Stimulated activated CD4-positive, alpha-beta T cell treated with anti-CD3 and anti-CD28 coated beads, Interleukin-1b, Interleukin-23, amount 100 ng/mL, for 4 hours (primary cell): ENCODE measurements around the gene GGA2.
"Not testable (repeated sequence)": the region's sequence is repeated elsewhere in the genome, so short reads cannot be mapped to it uniquely, and the experiment has no call there.

Source experiments
- DNase-seq, 2 donors: peaks; one replicate each; pipeline ENCODE4 v3.0.0-alpha.2; 2020; ENCODE audit warnings: low read depth in 2 of 2

The GGA2 gene

DNA sequence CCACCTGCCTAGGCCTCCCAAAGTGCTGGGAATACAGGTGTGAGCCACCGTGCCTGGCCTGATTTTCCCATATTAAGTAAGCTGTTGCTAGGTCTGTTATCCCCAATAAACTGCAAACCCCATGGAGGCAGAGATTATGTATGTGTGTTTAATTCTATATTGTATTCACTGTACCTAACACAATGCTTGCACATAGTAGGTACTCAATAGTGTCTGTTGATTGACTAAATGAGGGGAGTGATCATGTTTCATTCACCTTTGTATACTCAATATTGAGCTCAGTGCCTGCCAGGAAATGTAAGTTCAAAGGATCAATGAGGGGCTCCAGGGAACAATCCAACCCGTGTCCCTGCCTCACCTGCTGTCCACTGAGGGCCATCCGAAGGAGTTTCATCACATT, 14.6 kb upstream of the GGA2 start:
- no peak for DNase-seq

DNA sequence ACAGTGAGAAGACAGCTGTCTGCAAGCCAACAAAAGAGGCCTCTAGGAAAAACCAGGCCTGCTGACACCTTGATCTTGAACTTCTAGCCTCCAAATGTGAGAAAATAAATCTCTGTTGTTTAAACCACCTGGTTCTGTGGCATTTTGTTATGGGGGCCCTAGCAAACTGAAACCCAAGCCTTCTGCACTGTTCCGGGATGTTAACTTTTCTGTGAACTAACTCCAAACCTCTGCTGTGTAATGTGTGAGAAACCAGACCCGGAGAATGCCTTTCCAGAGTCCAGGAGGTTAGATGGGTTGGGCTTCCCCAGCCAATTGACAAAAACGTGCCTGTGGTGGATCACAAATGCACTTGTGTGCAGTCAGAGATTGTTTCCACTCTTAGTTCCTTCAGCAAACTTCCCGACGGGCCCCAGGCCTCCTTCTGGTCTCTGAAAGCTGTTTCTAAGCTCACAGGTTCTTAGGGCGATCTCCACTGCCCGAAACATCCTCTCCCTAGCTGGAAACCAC, 13.6 kb upstream of the GGA2 start:
- DNase-seq = no peak

GRCh38 chr16:23523321-23523720, 13.0 kb upstream of the GGA2 start:
- no peak for DNase-seq

GRCh38 chr16:23521965-23522364, 11.7 kb upstream of the GGA2 start:
- DNase-seq = no peak

DNA sequence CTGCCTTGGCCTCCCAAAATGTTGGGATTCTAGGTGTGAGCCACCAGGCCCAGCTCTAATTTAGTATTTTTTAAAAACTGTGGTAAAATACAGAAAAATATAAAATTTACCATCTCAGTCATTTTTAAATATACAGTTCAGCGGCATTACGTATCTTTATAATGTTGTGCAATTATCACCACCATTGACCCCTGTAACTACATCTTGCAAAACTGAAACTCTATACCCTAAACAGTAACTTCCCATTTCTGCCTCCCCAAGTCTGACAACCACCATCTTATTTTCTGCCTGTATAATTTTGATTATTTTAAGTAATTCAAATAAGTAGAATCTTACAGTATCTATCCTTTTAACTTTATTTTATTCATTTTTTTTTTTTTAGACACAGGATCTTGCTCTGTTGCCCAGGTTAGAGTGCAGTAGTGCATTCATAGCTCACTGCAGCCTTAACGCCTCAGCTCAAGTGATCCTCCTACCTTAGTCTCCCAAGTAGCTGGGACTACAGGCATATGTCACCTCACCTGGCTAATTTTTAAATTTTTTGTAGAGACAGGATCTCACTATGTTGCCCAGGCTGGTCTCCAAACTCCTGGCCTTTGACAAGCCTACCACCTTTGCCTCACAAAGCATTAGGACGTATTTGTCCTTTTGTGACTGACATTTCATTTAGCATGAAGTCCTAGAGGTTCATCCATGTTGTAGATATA, 10.9 kb upstream of the GGA2 start:
- no peak for DNase-seq

DNA sequence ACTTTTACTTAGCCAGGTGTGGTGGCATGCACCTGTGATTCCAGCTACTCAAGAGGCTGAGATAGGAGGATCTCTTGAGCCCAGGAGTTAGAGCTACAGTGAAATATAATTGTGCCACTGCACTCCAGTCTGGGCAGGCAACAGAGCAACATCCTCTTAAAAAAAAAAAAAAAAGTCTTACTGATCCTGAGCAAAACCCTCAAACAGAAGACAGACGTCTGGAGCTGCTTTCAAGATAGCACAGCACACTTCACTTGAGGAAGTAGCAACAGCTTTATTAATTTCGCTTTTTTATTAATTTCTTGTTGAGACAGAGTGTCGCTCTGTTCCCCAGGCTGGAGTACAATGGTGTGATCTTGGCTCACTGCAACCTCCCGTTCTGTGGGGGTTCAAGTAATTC, 10.2 kb upstream of the GGA2 start:
- no peak for DNase-seq

- DNase-seq = no peak
These were observed 9.0 kb upstream of the GGA2 start for GRCh38 chr16:23519282-23519681.

DNA sequence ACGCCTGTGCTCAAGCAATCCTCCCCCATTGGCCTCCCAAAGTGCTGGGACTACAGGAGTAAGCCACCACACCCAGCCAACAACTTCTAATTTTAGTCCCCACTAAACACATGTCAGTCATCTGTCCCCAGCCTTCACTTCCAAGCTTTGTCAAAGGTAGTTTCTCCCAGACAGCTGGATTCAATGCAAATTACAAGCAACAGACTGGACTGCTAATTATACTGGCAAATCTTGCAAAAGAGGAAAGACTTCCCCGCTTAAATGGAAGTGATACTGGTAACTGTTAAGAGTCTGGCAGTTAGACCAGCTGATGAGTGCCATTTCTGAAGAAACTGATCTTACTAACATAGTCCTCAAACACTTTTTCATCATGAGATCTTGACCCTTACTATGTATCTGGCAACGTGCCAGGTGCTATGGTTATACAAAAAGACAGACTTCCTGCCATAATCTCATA, 8.2 kb upstream of the GGA2 start:
- DNase-seq = no peak

DNA sequence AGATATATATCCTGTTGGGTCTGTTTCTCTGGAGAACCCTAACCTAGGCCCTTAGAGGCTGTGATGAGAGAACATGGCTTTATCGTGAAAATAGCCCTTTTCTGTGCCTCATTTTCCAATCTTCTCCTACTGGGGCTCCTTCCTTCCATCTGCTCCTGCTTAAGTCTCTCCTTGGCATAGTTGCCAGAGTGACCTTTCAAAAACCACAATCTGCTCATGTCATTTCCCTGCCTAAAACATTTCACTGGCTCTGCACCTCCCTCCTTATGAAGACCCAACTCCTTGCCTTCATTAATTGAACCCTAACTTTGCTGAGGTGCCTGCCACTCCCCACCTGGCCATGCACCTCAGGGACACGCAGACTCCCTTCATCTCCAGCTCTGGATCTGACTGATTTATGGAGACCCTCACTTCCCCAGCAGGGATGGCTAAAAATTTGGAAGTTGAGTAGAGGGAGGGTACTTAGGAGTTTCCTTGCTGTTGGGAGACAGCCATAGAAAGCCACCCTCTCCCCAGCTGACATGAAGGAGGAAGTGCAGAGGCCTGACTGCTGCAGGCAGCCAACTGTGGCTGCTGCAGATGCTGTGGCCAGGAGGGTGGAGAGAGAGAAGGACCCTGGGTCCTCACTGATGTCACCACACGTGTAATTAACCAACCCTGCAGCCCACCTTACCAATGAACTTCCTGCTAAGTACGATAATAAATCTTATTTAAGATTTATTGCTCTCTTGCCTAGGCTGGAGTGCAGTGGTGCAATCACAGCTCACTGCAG, 6.3 kb upstream of the GGA2 start:
- DNase-seq = no peak

DNA sequence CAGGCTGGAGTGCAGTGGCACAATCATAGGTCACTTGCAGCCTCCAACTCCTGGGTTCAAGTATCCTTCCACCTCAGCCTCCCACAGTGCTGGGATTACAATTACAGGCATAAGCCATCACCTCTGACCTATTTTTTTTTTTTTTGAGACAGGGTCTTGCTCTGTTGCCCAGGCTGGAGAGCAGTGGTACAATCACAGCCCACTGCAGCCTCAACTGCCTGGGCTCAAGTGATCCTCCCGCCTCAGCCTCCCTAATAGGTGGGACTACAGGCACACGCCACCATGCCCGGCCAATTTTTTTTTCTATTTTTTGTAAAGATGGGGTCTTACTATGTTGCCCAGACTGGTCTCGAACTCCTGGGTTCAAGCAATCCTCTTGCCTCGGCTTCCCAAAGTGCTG, 5.6 kb upstream of the GGA2 start:
- no peak for DNase-seq

DNA sequence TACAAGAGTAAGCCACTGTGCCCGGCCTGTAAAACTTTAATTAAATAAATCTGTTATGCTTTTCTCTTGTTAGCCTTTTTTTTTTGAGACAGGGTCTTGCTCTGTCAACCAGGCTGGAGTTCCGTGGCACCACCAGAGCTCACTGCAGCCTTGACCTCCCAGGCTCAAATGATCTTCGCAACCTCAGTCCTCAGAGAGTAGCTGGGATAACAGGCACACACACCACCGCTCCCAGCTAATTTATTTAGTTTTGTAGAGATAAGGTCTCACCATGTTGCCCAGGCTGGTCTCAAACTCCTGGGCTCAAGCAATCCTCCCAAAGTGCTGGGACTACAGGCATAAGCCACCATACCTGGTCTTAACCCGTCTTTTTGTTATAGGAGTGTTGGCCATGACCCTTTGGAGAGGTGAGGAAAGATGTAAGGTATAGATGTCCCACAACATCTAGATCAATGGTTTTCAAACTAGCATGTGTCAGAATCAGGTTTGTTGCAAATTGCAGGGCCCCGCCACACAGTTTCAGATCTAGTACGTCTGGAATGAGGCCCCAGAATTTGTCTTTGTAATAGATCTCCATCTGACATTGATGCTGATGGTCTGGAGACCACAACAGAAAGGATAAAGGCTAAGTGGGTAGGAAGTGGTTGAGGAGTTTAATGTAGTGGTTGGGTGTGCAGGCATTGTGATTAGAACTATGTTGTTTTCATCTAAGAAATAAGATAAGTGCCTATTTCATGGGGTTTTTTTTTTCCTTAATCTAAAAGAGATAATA, 4.3 kb upstream of the GGA2 start:
- no peak for DNase-seq

DNA sequence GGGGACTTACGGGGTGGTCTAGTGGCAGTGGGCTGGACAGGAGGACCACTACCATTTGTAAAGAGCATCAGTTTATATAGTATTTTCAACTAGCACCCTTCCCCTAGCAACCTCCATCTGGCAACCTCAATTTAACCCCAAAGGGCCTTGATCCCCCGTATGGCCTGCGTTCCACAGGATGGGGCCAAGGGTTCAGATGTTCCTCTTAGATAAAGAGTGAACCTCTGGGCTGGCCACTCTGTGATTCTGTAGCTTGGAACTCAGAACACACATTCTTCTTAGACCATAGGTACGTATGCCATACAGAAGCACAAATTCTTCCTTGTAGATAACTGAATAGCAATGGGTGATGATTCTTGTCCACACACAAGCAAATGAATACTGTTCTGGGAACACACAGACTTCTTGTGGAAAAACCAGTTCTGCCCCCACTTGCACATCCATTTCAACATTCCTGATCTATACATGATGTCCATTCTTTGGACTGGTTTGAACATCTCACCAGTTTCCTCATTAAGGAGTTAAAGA, 1.9 kb upstream of the GGA2 start:
- DNase-seq = no peak

DNA sequence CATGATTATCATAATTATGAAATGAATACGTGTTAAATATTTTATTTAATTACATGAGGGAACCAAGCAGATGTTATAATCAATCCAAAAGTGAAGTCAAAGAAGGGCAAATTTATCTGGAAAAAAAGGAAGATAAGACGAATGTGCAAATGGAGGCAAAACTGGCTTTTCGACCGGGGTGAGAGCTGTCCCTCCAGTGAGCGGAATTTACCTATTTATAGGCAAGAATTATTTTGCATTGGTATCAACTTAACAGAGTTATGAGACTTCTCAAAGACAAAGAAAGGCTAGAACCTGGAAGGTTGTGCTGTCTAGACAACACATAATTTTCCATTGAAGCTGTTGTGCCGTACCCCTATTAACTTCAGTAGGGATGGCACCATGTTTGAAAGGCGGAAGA, 1.4 kb upstream of the GGA2 start:
- DNase-seq = no peak

DNA sequence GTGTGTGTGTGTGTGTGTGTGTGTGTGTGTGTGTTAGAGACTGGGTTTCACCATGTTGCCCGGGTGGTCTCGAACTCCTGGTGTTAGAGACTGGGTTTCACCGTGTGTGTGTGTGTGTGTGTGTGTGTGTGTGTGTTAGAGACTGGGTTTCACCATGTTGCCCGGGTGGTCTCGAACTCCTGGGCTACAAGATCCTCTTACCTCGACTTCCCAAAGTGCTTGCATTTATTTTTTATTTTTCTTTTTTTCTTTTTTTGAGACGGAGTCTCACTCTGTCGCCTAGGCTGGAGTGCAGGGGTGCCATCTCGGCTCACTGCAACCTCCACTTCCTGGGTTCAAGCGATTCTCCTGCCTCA, 599 bp upstream of the GGA2 start:
- DNase-seq = not testable (repeated sequence)

DNA sequence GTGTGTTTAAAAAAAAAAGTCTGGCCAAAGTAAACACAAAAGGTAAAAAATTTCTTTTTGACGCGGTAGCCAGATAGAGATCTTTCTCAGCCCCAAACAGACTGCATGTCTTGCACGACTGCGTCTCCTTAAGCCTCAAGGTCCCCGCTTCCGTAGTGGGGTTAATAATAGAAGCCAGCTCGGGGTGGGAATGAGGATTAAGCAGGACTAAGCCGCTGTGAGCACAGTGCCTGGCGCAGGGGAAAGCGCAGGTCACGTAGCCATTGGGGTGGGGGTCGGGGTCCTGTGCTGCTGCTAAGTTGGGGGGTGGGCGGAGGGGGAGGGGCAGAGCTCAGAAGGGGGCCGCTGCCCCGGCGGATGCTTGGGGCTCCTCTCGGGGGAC, 521 bp downstream of the GGA2 start:
- DNase-seq = no peak

DNA sequence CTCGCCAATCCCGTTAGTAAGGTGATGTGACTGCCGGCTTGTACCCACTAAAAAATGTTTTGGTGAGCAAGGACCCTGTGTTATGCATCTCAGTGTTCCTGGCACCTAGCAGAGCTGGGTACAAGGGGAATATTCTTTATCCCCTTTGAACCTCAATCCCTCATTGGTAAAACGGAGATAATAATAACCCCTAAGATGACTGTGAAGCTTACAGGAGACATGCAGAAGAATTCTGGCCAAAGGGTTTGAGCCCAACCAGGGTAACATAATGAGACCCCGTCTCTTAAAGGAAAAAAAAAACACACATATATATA, 896 bp downstream of the GGA2 start:
- no peak for DNase-seq

GRCh38 chr16:23508589-23509440, 1.5 kb downstream of the GGA2 start:
- no peak for DNase-seq

DNA sequence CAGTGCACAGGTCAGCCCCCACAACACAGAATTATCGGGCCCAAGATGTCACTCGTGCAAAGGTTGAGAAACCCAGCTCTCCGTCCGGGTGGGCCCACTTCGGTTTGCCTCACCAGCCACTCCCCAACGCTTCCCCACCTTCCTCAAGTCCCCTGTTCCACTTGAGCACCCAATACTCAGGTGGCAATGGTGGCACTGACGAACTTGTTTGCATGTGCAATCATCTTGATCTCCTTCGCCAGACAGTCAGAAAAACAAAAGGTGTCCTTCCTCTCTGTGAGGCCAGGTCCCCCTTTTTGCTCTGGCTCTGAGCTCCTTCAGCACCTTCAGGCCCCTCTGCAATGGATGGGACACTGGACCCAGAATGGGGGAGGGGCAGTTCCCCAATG, 3.7 kb downstream of the GGA2 start:
- no peak for DNase-seq

- DNase-seq = no peak
These were observed 4.4 kb downstream of the GGA2 start for GRCh38 chr16:23505671-23506605.

GRCh38 chr16:23505180-23505665, 5.1 kb downstream of the GGA2 start:
- DNase-seq = no peak
